COLO668 (cell line): Measurements from ENCODE around the gene HIBADH.

Source experiments
- DNase-seq: peaks from one replicate; lab custom pipeline; 2025; ENCODE audit not compliant: unreplicated experiment; lab: John Stamatoyannopoulos, UW

The HIBADH gene

GRCh38 chr7:27662490-27663205 is at the start of gene HIBADH:
Gene HIBADH, minus strand, starts transcription at chr7:27662883. Its CDS starts 95 bp downstream, at chr7:27662788.
- DNase-seq: peak; percentile 100

- no peak for DNase-seq
Observed at GRCh38 chr7:27712217-27712616, 49.5 kb upstream of the HIBADH start.

GRCh38 chr7:27709137-27710075 is 46.7 kb upstream of the HIBADH start:
- no peak for DNase-seq

GRCh38 chr7:27708485-27708884 is 45.8 kb upstream of the HIBADH start:
- no peak for DNase-seq

GRCh38 chr7:27705200-27705594 is 42.5 kb upstream of the HIBADH start:
- DNase-seq: no peak

- no peak for DNase-seq
Observed at GRCh38 chr7:27704422-27705199, 41.9 kb upstream of the HIBADH start.

GRCh38 chr7:27703181-27703580 is 40.5 kb upstream of the HIBADH start:
- no peak for DNase-seq

- DNase-seq: no peak
Observed at GRCh38 chr7:27700501-27700900, 37.8 kb upstream of the HIBADH start.

GRCh38 chr7:27699751-27700150 is 37.1 kb upstream of the HIBADH start:
- DNase-seq: no peak

- no peak for DNase-seq
Observed at GRCh38 chr7:27697861-27698430, 35.3 kb upstream of the HIBADH start.

- DNase-seq: no peak
Observed at GRCh38 chr7:27695096-27695495, 32.4 kb upstream of the HIBADH start.

- no peak for DNase-seq
Observed at GRCh38 chr7:27693794-27694193, 31.1 kb upstream of the HIBADH start.

GRCh38 chr7:27690649-27691048 is 28.0 kb upstream of the HIBADH start:
- DNase-seq: no peak

- no peak for DNase-seq
Observed at GRCh38 chr7:27689591-27690164, 27.0 kb upstream of the HIBADH start.

- no peak for DNase-seq
Observed at GRCh38 chr7:27689150-27689549, 26.5 kb upstream of the HIBADH start.

- DNase-seq: no peak
Observed at GRCh38 chr7:27688646-27689045, 26.0 kb upstream of the HIBADH start.

- no peak for DNase-seq
Observed at GRCh38 chr7:27688056-27688455, 25.4 kb upstream of the HIBADH start.

GRCh38 chr7:27686315-27686714 is 23.6 kb upstream of the HIBADH start:
- no peak for DNase-seq

- no peak for DNase-seq
Observed at GRCh38 chr7:27685893-27686292, 23.2 kb upstream of the HIBADH start.

- DNase-seq: no peak
Observed at GRCh38 chr7:27685209-27685608, 22.5 kb upstream of the HIBADH start.

- no peak for DNase-seq
Observed at GRCh38 chr7:27684491-27684890, 21.8 kb upstream of the HIBADH start.
